T47D (cell line): ENCODE results near the gene UCK1.

ENCODE experiments used
- DNase-seq, 2 experiments: peaks; one replicate each; pipeline versions ENCODE4 v3.0.0 to v3.0.0-alpha.2; 2011 to 2012; ENCODE audit warnings: low read depth in 1 of 2, low spot score in 1 of 2
- JUND ChIP-seq: IDR thresholded peaks from 2 replicates; pipeline ENCODE4 v1.6.1; 2012; ENCODE audit warnings: low read depth
- in situ Hi-C: cut with HindIII; loops from 2 replicates; pipeline ENCODE4 v1.10.0; 2016; ENCODE audit warnings: low sequenced_read_pairs, low pct_unique_long_range_greater_than_20kb

Gene UCK1

GRCh38 chr9:131530920-131531832, at the start of gene UCK1:
UCK1 (minus strand) TSS chr9:131531263; CDS start chr9:131531174, 89 bp downstream.
- DNase-seq: peak; percentile 90 to 96
- in situ Hi-C loops: no loop called here
- no peak for TF ChIP-seq JUND

GRCh38 chr9:131580358-131580757, 49.3 kb upstream of the UCK1 start:
- in situ Hi-C loops: no loop called here
- peak in 1 of 2 experiments; percentile 22 for DNase-seq
- TF ChIP-seq JUND: no peak

DNA sequence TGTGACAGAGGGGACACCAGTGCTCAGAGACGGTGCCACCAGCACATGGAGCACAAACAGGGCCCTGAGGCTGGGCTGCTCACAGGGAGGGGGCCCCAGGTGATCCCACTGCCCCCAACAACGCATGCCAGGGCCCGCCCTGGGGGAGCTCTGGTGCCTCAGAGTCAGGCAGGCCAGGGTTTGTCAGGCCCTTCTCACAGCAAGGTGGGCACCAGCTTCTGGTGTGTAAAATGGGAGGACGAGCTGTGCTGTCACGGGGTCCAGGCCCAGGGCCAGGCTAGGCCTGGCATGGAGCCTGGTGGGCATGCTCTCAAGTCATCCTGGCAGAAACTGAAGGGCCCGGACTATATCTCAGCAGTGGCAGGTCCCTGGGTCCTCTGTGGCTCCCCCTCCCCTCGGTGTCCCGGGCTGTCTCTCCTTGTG, 48.7 kb upstream of the UCK1 start:
- no peak for DNase-seq
- in situ Hi-C loops: no loop called here
- TF ChIP-seq JUND: no peak

- no peak for TF ChIP-seq JUND
- in situ Hi-C loops: no loop called here
- no peak for DNase-seq
Observed at GRCh38 chr9:131578731-131579504, 47.9 kb upstream of the UCK1 start.

DNA sequence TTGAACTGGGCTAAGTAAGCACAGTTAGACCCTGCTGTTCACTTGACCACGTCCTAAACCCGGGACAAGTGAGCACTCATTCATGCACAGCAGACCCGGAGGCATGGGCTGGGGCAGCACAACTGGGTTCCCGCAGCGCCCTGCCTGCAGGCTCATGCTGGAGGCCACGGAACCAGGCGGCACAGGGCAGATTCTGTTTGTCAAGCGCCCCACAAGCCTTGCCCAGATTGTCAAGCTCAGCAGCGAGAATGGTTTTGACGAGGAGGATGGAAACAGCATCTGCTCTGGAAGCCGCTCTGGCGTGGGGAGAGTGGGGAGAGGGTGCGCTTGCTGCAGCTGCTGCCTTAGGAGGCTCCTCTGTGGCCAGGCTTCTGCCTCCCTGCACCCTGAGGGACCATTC, 47.0 kb upstream of the UCK1 start:
- in situ Hi-C loops: no loop called here
- no peak for TF ChIP-seq JUND
- no peak for DNase-seq

DNA sequence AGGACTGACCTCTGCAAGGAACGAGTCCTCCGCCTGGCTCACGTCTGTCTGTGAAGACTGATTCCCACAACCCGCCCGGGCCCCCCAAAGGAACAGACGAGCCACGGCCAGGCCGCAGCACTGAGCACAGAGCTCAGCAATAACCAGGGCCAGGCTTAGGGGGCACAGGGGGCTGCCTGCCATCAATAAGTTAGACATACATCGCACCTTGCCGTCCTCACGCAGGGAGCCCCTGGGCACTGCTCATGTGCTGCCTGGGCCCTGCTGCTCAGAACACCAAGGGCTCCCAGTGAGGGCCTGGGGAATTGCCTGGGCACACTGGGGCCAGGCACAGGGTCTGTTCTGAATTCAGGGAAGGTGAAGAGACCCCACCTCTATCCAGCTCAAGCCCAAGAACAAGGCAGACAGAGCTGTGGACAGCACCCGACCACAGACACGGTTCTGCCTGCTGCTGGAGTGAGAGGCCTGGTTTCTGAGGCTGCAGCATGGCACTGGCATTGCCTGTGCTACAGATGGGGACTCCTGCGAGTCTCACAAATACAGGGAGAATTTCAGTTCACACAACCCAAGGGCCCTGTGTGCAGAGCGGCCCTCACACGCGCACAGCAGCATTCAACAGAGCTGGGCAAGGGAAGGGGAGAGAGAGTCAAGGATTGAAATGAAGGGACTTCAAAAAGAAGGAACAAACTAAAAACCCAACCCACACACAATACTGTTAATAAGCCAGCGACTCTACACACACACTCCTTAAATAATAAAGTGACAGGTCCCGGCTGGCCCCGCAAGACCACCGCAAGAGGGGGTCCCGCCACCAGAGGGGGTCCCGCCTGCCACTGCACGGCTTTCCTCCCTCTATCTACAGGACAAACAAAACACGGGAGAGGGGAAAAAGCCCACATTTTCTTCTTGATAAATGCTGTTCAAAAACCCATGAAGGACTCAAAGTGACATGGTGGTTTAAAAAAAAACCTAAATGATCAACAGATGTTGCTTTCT, 46.2 kb upstream of the UCK1 start:
- TF ChIP-seq JUND: no peak
- DNase-seq: no peak
- in situ Hi-C loops: no loop called here

- no peak for TF ChIP-seq JUND
- in situ Hi-C loops: no loop called here
- no peak for DNase-seq
Observed at GRCh38 chr9:131575946-131576853, 45.1 kb upstream of the UCK1 start.

GRCh38 chr9:131574730-131575640, 43.9 kb upstream of the UCK1 start:
- in situ Hi-C loops: no loop called here
- TF ChIP-seq JUND: no peak
- DNase-seq: no peak

DNA sequence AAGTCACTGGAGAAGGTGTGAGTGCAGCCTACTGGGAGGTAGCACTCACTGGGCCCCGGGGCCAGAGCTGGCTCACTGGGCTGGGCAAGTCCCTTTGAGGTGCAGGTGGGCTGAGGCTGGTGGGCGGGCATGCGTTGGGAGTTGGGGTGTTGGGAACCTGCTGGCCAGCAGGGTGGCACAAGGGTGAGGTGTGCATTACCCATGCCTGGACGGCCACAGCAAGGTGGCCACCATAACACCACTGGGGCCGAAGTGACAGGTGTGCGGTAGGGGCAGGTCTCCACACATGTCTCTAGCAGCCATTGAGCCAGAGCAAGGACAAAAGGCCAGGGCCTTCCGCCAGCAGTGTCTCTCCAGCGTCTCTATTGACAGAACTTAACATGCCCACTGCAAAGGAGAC, 36.8 kb upstream of the UCK1 start:
- in situ Hi-C loops: no loop called here
- TF ChIP-seq JUND: no peak
- no peak for DNase-seq

GRCh38 chr9:131566158-131566557, 35.1 kb upstream of the UCK1 start:
- TF ChIP-seq JUND: no peak
- DNase-seq: no peak
- in situ Hi-C loops: no loop called here

- no peak for TF ChIP-seq JUND
- in situ Hi-C loops: no loop called here
- DNase-seq: no peak
Observed at GRCh38 chr9:131565369-131565768, 34.3 kb upstream of the UCK1 start.
